Measurements from ENCODE around the gene DNAJA3. TPM values are rescaled to one million over a fixed set of nuclear protein-coding genes. Genes with fewer than 3 reads are reported as not detected.

Gene DNAJA3
- total RNA-seq (2014; rRNA removed; shearing (Covaris generic)) = 38.6 and 44.0 TPM in 2 replicates

DNA sequence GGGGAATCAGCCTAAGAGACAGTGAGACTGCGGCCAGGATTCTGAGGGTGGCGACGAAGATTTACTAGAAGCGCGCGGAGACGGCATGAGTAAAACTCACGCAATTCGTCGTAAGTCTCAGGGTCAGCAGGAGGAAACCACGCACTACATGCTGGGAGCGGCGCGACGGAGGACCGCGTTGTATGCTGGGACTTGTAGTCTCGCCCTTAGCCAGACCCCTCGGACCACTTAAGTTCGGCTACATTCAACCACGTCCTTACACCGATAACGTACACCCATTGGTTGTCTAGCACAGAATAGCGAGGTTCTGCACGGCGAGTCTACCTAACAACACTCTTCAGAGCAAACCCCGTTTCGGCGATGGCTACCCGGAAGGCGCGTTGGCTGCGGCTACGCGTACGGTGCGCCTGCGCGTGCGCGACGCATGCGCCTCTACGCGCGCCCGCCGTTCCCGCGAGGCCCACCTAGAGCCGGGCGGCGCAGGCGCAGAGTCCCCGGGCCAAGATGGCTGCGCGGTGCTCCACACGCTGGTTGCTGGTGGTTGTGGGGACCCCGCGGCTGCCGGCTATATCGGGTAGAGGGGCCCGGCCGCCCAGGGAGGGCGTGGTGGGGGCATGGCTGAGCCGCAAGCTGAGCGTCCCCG is at the start of gene DNAJA3:
Gene DNAJA3 (plus strand): TSS at position 491 of the 643 bp plus-strand sequence. CDS start 14 bp downstream, at position 505.
- DNase-seq (ENCODE audit: low read depth) = peak; percentile 92

- DNase-seq (ENCODE audit: low read depth) = no peak
Measured at GRCh38 chr16:4376126-4376892, 49.4 kb upstream of the DNAJA3 start.

GRCh38 chr16:4376893-4377572 is 48.6 kb upstream of the DNAJA3 start:
- DNase-seq (ENCODE audit: low read depth) = no peak

- no peak for DNase-seq (ENCODE audit: low read depth)
Measured at GRCh38 chr16:4377573-4378154, 48.0 kb upstream of the DNAJA3 start.

GRCh38 chr16:4378161-4378666 is 47.5 kb upstream of the DNAJA3 start:
- no peak for DNase-seq (ENCODE audit: low read depth)

GRCh38 chr16:4378999-4379690 is 46.5 kb upstream of the DNAJA3 start:
- no peak for DNase-seq (ENCODE audit: low read depth)

DNA sequence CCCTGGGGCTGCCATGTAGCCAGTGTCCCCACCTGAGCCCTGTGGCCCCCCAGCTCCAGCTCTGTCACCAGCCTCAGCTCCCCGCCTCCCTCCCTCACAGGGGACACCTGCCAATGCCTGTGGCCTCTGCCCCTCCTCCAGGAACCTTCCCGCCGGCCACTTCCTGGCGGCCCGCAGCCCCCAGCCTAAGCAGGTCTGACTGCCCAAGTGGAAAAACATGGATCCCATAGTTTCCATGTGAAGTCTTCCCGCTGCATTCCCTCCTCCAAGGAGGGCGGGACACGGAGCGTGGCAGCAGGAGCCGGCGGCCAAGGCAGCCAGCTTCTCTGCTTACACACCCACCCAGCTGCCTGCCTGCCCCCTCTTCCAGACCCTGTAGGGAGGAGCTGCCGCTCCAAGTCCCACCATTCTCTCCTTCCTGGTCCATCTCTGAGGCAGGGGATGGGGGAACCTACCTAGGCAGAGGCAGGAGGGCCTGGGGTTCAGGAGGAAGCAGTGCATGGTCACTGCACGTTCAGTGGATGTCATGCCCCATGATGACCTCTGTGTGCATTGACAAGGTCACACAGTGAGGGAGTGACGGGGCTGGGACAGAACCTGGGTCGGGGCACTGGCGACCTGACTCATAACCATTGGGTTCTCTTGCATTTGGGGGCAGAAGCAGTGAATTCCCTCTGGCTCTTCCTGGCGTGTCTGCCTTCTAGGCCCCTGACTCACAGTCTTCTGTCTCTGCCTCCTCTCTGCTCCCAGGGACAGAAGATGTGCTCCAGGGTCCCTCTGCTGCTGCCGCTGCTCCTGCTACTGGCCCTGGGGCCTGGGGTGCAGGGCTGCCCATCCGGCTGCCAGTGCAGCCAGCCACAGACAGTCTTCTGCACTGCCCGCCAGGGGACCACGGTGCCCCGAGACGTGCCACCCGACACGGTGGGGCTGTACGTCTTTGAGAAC is 45.3 kb upstream of the DNAJA3 start:
- no peak for DNase-seq (ENCODE audit: low read depth)

- no peak for DNase-seq (ENCODE audit: low read depth)
Measured at GRCh38 chr16:4381072-4381934, 44.4 kb upstream of the DNAJA3 start.

DNA sequence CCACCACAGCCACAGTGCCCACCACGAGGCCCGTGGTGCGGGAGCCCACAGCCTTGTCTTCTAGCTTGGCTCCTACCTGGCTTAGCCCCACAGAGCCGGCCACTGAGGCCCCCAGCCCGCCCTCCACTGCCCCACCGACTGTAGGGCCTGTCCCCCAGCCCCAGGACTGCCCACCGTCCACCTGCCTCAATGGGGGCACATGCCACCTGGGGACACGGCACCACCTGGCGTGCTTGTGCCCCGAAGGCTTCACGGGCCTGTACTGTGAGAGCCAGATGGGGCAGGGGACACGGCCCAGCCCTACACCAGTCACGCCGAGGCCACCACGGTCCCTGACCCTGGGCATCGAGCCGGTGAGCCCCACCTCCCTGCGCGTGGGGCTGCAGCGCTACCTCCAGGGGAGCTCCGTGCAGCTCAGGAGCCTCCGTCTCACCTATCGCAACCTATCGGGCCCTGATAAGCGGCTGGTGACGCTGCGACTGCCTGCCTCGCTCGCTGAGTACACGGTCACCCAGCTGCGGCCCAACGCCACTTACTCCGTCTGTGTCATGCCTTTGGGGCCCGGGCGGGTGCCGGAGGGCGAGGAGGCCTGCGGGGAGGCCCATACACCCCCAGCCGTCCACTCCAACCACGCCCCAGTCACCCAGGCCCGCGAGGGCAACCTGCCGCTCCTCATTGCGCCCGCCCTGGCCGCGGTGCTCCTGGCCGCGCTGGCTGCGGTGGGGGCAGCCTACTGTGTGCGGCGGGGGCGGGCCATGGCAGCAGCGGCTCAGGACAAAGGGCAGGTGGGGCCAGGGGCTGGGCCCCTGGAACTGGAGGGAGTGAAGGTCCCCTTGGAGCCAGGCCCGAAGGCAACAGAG is 43.5 kb upstream of the DNAJA3 start:
- no peak for DNase-seq (ENCODE audit: low read depth)

DNA sequence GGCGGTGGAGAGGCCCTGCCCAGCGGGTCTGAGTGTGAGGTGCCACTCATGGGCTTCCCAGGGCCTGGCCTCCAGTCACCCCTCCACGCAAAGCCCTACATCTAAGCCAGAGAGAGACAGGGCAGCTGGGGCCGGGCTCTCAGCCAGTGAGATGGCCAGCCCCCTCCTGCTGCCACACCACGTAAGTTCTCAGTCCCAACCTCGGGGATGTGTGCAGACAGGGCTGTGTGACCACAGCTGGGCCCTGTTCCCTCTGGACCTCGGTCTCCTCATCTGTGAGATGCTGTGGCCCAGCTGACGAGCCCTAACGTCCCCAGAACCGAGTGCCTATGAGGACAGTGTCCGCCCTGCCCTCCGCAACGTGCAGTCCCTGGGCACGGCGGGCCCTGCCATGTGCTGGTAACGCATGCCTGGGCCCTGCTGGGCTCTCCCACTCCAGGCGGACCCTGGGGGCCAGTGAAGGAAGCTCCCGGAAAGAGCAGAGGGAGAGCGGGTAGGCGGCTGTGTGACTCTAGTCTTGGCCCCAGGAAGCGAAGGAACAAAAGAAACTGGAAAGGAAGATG is 42.8 kb upstream of the DNAJA3 start:
- DNase-seq (ENCODE audit: low read depth) = no peak

DNA sequence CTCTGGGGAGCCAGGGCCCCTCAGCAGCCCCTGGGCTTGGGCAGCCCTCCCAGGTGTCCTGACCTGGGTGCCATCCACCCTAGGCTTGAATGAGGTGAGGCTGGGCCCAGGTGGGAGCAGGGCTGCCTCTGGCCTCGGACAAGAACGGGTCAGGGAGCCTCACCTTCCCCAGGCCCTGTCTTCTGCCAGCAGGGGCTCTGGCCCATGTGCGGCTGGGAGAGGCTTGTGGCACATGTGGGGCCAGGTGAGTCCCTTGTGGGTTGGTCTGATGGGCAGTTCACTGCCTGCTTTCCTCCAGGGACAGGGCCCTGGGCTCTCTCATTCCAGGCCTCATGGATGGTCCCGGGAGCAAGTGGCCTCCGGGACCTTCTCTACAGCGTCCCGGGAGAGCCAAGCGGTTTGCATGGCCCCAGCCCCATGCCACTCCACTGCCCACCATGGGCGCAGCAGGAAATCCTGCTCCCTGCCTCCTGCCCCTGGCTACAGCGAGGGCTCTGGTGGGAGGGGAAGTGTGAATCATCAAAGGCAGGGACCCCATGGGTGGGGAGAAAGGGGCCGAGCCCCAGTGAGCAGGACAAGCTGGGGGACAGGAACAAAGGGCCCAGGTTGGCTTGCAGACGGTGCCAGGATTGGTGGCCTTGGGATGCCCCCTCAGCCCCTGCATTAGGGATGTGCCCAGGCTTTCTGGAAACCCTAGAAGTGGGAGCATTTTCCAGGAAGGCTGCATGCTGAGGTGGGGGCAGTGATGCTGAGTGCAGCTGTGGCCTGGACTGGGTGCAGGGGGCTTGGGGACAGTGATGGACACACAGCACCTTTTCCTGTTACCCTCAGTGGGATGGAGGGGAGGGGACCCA is 41.9 kb upstream of the DNAJA3 start:
- no peak for DNase-seq (ENCODE audit: low read depth)

DNA sequence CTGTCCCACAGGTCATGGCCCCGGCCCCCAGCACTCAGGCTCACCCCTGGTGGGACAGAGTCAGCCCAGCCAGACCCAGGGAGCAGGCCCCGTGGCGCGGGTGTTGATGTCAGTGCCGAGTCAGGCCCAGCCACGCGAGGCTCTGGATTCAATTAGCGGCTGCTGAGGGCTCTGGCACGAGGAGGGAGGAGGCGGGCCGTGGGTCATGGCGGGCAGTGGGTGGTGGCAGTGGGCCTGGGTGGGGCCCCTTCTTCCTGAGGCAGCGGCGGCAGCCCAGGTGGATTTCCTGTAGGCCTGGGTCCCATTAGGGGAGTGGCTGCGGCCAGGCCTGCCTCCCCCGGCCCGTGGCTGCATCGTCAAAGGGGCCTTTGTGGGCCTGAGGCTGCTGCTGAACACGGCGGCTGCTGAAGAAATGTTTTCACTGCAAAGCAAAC is 41.1 kb upstream of the DNAJA3 start:
- DNase-seq (ENCODE audit: low read depth) = no peak

DNA sequence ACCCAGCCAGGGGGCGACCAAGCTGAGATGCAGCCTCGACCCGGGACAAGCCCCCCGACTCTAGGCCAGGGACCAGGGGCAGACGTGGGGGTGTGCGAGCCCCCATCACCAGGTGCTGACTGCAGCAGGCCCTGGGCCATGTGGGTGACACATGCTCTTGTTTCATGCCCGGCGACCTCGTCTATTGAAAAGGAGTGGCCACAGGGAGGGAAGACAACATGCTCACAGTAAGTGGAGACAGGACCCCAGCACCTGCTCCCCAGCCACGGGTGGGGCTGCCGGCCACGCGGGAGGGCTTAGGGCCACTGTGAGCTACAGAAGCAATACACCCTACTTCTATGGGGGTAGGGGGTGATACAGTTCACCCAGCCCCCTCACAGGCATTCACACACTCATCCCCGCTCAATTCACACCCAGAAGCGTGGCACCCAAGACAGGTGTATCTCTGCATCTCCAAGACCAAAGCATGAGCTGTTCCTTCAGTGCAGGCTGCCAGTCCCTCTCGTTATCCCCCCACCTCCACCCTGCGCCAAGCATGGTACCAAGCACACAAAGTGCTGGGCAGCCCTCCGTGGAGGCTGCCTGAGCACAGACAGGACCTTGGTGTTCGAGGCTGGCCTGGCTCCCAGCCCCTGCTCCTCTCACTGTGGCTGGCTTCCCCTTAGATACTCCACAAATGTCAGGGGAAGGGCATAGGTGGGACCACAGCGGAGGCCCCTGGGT is 40.4 kb upstream of the DNAJA3 start:
- DNase-seq (ENCODE audit: low read depth) = no peak

DNA sequence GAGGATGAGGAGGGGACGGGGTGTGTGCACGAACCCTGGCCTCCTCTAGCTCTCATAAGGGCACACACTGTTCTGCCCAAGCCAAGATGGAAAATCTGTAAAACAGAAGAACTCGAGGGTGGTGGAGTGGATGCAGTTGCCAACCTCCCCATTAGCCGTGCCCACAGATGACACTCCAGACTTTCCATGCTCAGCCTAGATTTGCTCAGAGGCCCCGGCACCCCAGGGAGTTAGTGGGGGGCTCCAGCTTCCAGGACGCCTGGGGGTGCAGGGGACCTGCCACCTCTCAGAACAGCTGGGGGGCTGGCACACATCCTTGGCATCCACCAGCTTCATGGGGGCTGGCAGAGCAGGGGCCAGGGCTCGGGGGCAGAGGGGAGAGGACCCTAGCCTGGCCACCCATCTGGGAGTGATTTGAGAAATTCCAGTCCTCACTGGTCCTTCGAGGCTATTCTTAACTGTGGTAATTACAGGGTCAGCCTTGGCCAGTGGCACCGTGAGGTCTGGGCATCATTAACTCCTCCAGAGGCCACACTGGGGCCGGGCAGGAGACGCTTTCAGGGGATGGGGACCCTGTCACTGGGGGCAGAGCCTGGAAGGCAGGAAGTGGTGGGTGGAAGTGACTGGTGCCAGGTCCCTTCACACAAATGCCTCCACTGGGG is 39.7 kb upstream of the DNAJA3 start:
- DNase-seq (ENCODE audit: low read depth) = no peak

DNA sequence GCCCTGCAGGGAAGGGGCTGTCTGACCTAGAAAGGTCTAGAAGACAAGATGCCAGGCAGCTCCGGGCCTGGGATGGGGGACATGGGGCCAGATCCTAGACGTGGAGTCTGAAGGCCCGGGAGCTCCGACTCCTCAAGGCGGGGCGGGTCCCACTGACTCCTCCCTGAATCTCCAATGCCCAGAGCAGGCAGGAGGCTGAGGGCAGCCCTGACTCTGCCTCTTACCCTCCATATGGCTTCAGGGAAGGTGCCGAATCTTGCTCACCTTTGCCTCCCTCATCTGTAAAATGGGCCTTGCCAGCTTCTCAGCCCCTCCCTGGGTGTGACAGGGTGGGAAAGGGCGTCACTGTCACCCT is 39.2 kb upstream of the DNAJA3 start:
- no peak for DNase-seq (ENCODE audit: low read depth)
